ENCODE results near the gene MED13. TPM values are rescaled to one million over a fixed set of nuclear protein-coding genes. Genes with fewer than 3 reads are reported as not detected.

MED13 gene
- total and polyA plus RNA-seq, 2 donors: 12.0 to 32.0 TPM

DNA sequence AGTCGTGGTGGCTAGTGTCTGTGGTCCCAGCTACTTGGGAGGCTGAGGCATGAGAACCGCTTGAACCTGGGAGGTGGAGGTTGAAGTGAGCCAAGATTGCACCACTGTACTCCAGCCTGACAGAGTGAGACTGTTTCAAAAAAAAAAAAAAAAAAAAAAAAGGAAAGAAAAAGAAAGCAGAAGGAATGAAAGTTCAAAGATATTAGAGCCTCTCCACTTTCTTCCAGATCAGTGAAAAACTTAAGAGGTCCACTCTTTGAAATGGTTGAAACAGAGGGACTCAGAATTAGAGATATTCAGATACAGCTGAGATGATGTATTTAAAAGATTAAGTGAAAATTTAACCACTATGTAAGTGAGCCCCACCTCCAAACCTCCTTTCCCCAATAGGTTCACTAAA, 16.8 kb downstream of the MED13 start:
- no peak for DNase-seq (ENCODE audit: low read depth in 6 of 9, low spot score in 9 of 9)
- H3K9me3 ChIP-seq (ENCODE audit: control insufficient read depth in 2 of 2, insufficient read depth in 1 of 2, low read length in 1 of 2): no peaks in the 10 kb centered on the region
- H3K36me3 ChIP-seq (ENCODE audit: control insufficient read depth in 2 of 2, insufficient read depth in 2 of 2, low read length in 1 of 2): peaks cover 23 to 56% of the 10 kb centered on the region in 2 donors
- H3K4me1 ChIP-seq (ENCODE audit: control insufficient read depth in 2 of 2, insufficient read depth in 2 of 2, low read length in 2 of 2): peaks cover 0 to 3% of the 10 kb centered on the region in 2 donors
- WGBS: over 99% methylated on average over 2 of the region's 2 CpGs
- no peaks in the 10 kb centered on the region for H3K27me3 ChIP-seq (ENCODE audit: control insufficient read depth in 2 of 2, insufficient read depth in 1 of 2, low read length in 1 of 2)
- H3K4me3 ChIP-seq (ENCODE audit: low read length in 2 of 2): no peak overlapping the region
- H3K27ac ChIP-seq (ENCODE audit: low read depth in 1 of 2, low read length in 1 of 2): no peak overlapping the region

DNA sequence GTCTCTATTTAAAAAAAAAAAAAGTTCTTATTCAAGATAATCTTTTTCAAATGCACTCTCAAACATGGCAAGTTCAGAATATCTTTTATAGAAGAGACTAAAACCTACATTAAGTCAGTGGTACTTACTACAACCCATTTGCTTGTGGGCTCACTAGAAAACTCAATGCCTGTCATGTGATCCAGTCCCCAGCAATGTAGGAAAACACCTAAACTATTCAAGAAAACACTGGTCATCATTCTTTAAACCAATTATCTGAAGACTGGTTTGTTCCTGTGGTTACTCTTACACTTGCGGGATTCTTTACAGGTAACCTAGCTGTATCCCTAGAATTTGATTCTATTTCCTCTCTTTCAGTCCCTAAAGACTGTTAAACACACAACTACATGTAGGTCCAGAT, 19.6 kb downstream of the MED13 start:
- WGBS: 100% methylated on average over 1 of the region's 1 CpG
- H3K27ac ChIP-seq (ENCODE audit: low read depth in 1 of 2, low read length in 1 of 2): no peak overlapping the region
- H3K27me3 ChIP-seq (ENCODE audit: control insufficient read depth in 2 of 2, insufficient read depth in 1 of 2, low read length in 1 of 2): no peaks in the 10 kb centered on the region
- no peak overlapping the region for H3K4me3 ChIP-seq (ENCODE audit: low read length in 2 of 2)
- DNase-seq (ENCODE audit: low read depth in 6 of 9, low spot score in 9 of 9): no peak
- H3K36me3 ChIP-seq (ENCODE audit: control insufficient read depth in 2 of 2, insufficient read depth in 2 of 2, low read length in 1 of 2): peaks cover 26 to 59% of the 10 kb centered on the region in 2 donors
- no peaks in the 10 kb centered on the region for H3K9me3 ChIP-seq (ENCODE audit: control insufficient read depth in 2 of 2, insufficient read depth in 1 of 2, low read length in 1 of 2)
- no peaks in the 10 kb centered on the region for H3K4me1 ChIP-seq (ENCODE audit: control insufficient read depth in 2 of 2, insufficient read depth in 2 of 2, low read length in 2 of 2)

DNA sequence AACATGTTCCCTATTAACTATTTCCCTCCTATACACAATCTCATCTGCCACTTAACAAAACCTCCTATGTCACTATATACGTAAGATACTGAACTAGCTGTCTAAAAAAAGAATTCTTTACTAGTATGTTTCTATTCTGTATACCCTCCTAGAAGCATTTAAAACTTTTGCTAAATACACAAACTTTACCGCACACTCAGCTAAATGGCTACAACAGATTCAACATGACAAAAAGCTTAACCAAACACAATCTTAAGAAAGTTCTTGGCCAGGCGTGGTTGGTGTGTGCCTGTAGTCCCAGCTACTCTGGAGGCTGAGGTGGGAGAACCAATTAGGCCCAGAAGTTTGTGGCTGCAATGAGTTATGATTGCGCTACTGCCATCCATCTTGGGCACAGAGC, 20.0 kb downstream of the MED13 start:
- Histone ChIP-seq H3K4me1 (ENCODE audit: control insufficient read depth in 2 of 2, insufficient read depth in 2 of 2, low read length in 2 of 2) (no peaks in the 10 kb centered on the region), H3K9me3 (ENCODE audit: control insufficient read depth in 2 of 2, insufficient read depth in 1 of 2, low read length in 1 of 2) (no peaks in the 10 kb centered on the region), H3K27ac (ENCODE audit: low read depth in 1 of 2, low read length in 1 of 2) (no peak overlapping the region), H3K27me3 (ENCODE audit: control insufficient read depth in 2 of 2, insufficient read depth in 1 of 2, low read length in 1 of 2) (no peaks in the 10 kb centered on the region), H3K36me3 (ENCODE audit: control insufficient read depth in 2 of 2, insufficient read depth in 2 of 2, low read length in 1 of 2) (peaks cover 26 to 60% of the 10 kb centered on the region in 2 donors), H3K4me3 (ENCODE audit: low read length in 2 of 2) (no peak overlapping the region)
- no peak for DNase-seq (ENCODE audit: low read depth in 6 of 9, low spot score in 9 of 9)
- WGBS: 99% methylated on average over 4 of the region's 4 CpGs

GRCh38 chr17:62043602-62044001, 21.5 kb downstream of the MED13 start:
- no peak overlapping the region for H3K4me3 ChIP-seq (ENCODE audit: low read length in 2 of 2)
- no peaks in the 10 kb centered on the region for H3K4me1 ChIP-seq (ENCODE audit: control insufficient read depth in 2 of 2, insufficient read depth in 2 of 2, low read length in 2 of 2)
- no peaks in the 10 kb centered on the region for H3K27me3 ChIP-seq (ENCODE audit: control insufficient read depth in 2 of 2, insufficient read depth in 1 of 2, low read length in 1 of 2)
- DNase-seq (ENCODE audit: low read depth in 6 of 9, low spot score in 9 of 9): no peak
- peaks cover 26 to 56% of the 10 kb centered on the region in 2 donors for H3K36me3 ChIP-seq (ENCODE audit: control insufficient read depth in 2 of 2, insufficient read depth in 2 of 2, low read length in 1 of 2)
- H3K27ac ChIP-seq (ENCODE audit: low read depth in 1 of 2, low read length in 1 of 2): no peak overlapping the region
- no peaks in the 10 kb centered on the region for H3K9me3 ChIP-seq (ENCODE audit: control insufficient read depth in 2 of 2, insufficient read depth in 1 of 2, low read length in 1 of 2)

- Histone ChIP-seq H3K4me3 (ENCODE audit: low read length in 2 of 2) (no peak overlapping the region), H3K27ac (ENCODE audit: low read depth in 1 of 2, low read length in 1 of 2) (no peak overlapping the region), H3K9me3 (ENCODE audit: control insufficient read depth in 2 of 2, insufficient read depth in 1 of 2, low read length in 1 of 2) (no peaks in the 10 kb centered on the region), H3K4me1 (ENCODE audit: control insufficient read depth in 2 of 2, insufficient read depth in 2 of 2, low read length in 2 of 2) (no peaks in the 10 kb centered on the region), H3K27me3 (ENCODE audit: control insufficient read depth in 2 of 2, insufficient read depth in 1 of 2, low read length in 1 of 2) (no peaks in the 10 kb centered on the region), H3K36me3 (ENCODE audit: control insufficient read depth in 2 of 2, insufficient read depth in 2 of 2, low read length in 1 of 2) (peaks cover 26 to 53% of the 10 kb centered on the region in 2 donors)
- WGBS: 96% methylated on average over 2 of the region's 2 CpGs
- no peak for DNase-seq (ENCODE audit: low read depth in 6 of 9, low spot score in 9 of 9)
Observed at GRCh38 chr17:62043140-62043539, 21.9 kb downstream of the MED13 start.

- no peaks in the 10 kb centered on the region for H3K9me3 ChIP-seq (ENCODE audit: control insufficient read depth in 2 of 2, insufficient read depth in 1 of 2, low read length in 1 of 2)
- DNase-seq (ENCODE audit: low read depth in 6 of 9, low spot score in 9 of 9): no peak
- no peaks in the 10 kb centered on the region for H3K4me1 ChIP-seq (ENCODE audit: control insufficient read depth in 2 of 2, insufficient read depth in 2 of 2, low read length in 2 of 2)
- 94% methylated on average over 1 of the region's 1 CpG for WGBS
- H3K4me3 ChIP-seq (ENCODE audit: low read length in 2 of 2): no peak overlapping the region
- H3K36me3 ChIP-seq (ENCODE audit: control insufficient read depth in 2 of 2, insufficient read depth in 2 of 2, low read length in 1 of 2): peaks cover 11 to 49% of the 10 kb centered on the region in 2 donors
- H3K27me3 ChIP-seq (ENCODE audit: control insufficient read depth in 2 of 2, insufficient read depth in 1 of 2, low read length in 1 of 2): no peaks in the 10 kb centered on the region
- no peak overlapping the region for H3K27ac ChIP-seq (ENCODE audit: low read depth in 1 of 2, low read length in 1 of 2)
Observed at GRCh38 chr17:62038248-62038647, 26.8 kb downstream of the MED13 start.

GRCh38 chr17:62033317-62033716, 31.8 kb downstream of the MED13 start:
- Histone ChIP-seq H3K9me3 (ENCODE audit: control insufficient read depth in 2 of 2, insufficient read depth in 1 of 2, low read length in 1 of 2) (no peaks in the 10 kb centered on the region), H3K36me3 (ENCODE audit: control insufficient read depth in 2 of 2, insufficient read depth in 2 of 2, low read length in 1 of 2) (peaks cover 46 to 70% of the 10 kb centered on the region in 2 donors), H3K27ac (ENCODE audit: low read depth in 1 of 2, low read length in 1 of 2) (no peak overlapping the region), H3K27me3 (ENCODE audit: control insufficient read depth in 2 of 2, insufficient read depth in 1 of 2, low read length in 1 of 2) (no peaks in the 10 kb centered on the region), H3K4me1 (ENCODE audit: control insufficient read depth in 2 of 2, insufficient read depth in 2 of 2, low read length in 2 of 2) (no peaks in the 10 kb centered on the region), H3K4me3 (ENCODE audit: low read length in 2 of 2) (no peak overlapping the region)
- DNase-seq (ENCODE audit: low read depth in 6 of 9, low spot score in 9 of 9): no peak

DNA sequence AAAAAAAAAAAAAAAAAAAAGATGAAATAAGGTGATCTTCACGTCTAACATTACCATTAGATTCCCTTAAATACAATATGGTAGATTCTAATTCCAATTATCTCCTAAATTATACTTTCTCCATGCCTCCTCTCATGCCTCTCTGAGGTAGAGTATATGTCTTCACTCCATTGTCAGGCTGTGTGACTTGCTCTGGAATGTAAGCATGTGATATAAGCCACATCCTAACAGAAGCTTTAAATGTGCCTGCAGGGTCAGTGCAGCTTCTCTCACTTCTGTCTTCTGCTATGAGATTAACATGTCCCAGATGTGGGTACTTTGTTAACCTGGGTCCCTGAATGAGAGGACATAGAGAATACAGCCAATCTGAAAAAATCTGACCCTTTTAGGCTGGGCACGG, 32.6 kb downstream of the MED13 start:
- H3K9me3 ChIP-seq (ENCODE audit: control insufficient read depth in 2 of 2, insufficient read depth in 1 of 2, low read length in 1 of 2): no peaks in the 10 kb centered on the region
- no peaks in the 10 kb centered on the region for H3K4me1 ChIP-seq (ENCODE audit: control insufficient read depth in 2 of 2, insufficient read depth in 2 of 2, low read length in 2 of 2)
- DNase-seq (ENCODE audit: low read depth in 6 of 9, low spot score in 9 of 9): no peak
- H3K27ac ChIP-seq (ENCODE audit: low read depth in 1 of 2, low read length in 1 of 2): no peak overlapping the region
- peaks cover 50 to 79% of the 10 kb centered on the region in 2 donors for H3K36me3 ChIP-seq (ENCODE audit: control insufficient read depth in 2 of 2, insufficient read depth in 2 of 2, low read length in 1 of 2)
- 98% methylated on average over 2 of the region's 2 CpGs for WGBS
- H3K4me3 ChIP-seq (ENCODE audit: low read length in 2 of 2): no peak overlapping the region
- H3K27me3 ChIP-seq (ENCODE audit: control insufficient read depth in 2 of 2, insufficient read depth in 1 of 2, low read length in 1 of 2): no peaks in the 10 kb centered on the region

- Histone ChIP-seq H3K9me3 (ENCODE audit: control insufficient read depth in 2 of 2, insufficient read depth in 1 of 2, low read length in 1 of 2) (no peaks in the 10 kb centered on the region), H3K27me3 (ENCODE audit: control insufficient read depth in 2 of 2, insufficient read depth in 1 of 2, low read length in 1 of 2) (no peaks in the 10 kb centered on the region), H3K27ac (ENCODE audit: low read depth in 1 of 2, low read length in 1 of 2) (no peak overlapping the region), H3K4me3 (ENCODE audit: low read length in 2 of 2) (no peak overlapping the region), H3K36me3 (ENCODE audit: control insufficient read depth in 2 of 2, insufficient read depth in 2 of 2, low read length in 1 of 2) (peaks cover 57 to 94% of the 10 kb centered on the region in 2 donors), H3K4me1 (ENCODE audit: control insufficient read depth in 2 of 2, insufficient read depth in 2 of 2, low read length in 2 of 2) (no peaks in the 10 kb centered on the region)
- 97% methylated on average over 6 of the region's 6 CpGs for WGBS
- no peak for DNase-seq (ENCODE audit: low read depth in 6 of 9, low spot score in 9 of 9)
Observed at GRCh38 chr17:62030264-62030663, 34.8 kb downstream of the MED13 start.

DNA sequence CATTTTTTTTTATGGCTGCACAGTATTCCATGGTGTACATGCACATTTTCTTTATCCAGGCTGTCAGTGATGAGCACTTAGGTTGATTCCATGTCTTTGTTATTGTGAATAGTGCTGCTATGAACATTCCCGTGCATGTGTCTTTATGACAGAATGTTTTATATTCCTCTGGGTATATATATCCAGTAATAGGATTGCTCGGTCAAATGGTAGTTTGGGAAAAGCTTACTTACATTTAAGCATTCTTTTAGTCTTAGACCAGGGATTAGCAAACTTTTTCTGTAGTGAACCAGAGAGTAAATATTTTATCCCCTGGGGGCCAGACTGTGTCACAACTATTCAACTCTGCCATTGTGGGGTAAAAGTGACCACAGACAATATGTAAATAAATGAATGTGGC, 40.2 kb downstream of the MED13 start:
- no peaks in the 10 kb centered on the region for H3K4me1 ChIP-seq (ENCODE audit: control insufficient read depth in 2 of 2, insufficient read depth in 2 of 2, low read length in 2 of 2)
- WGBS: over 99% methylated on average over 2 of the region's 2 CpGs
- DNase-seq (ENCODE audit: low read depth in 6 of 9, low spot score in 9 of 9): no peak
- no peak overlapping the region for H3K27ac ChIP-seq (ENCODE audit: low read depth in 1 of 2, low read length in 1 of 2)
- no peak overlapping the region for H3K4me3 ChIP-seq (ENCODE audit: low read length in 2 of 2)
- H3K27me3 ChIP-seq (ENCODE audit: control insufficient read depth in 2 of 2, insufficient read depth in 1 of 2, low read length in 1 of 2): no peaks in the 10 kb centered on the region
- peaks cover 45 to 77% of the 10 kb centered on the region in 2 donors for H3K36me3 ChIP-seq (ENCODE audit: control insufficient read depth in 2 of 2, insufficient read depth in 2 of 2, low read length in 1 of 2)
- no peaks in the 10 kb centered on the region for H3K9me3 ChIP-seq (ENCODE audit: control insufficient read depth in 2 of 2, insufficient read depth in 1 of 2, low read length in 1 of 2)

Measured in thymus (tissue), 11 donors.